Purkinje cell (primary cell): ENCODE measurements around the gene OR4C15. TPM values are rescaled to one million over a fixed set of nuclear protein-coding genes. Genes with fewer than 3 reads are reported as not detected.

Experiments
- polyA plus RNA-seq: library from polyadenylated mRNA; unstranded; fragments of >200 nt; fragmentation: Nextera tagmentation; gene quantifications from 2 replicates; pipeline ENCODE4 v1.2.1, GENCODE V29; 2014

The OR4C15 gene
- polyA plus RNA-seq, result not detected in 2 replicates

DNA sequence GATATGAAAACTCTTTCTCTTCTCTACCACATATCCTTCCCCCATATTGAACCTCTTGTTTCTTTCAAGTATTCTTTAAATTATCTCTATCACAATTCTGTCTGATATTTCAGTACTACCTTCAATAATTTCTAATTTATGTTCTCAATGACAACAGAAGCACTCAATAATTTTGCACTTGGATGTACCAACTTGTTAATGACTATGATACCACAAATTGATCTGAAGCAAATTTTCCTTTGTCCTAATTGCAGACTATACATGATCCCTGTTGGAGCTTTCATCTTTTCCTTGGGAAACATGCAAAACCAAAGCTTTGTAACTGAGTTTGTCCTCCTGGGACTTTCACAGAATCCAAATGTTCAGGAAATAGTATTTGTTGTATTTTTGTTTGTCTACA lies at the start of gene OR4C15:
OR4C15 (plus strand) TSS at position 301 of the 400 bp plus-strand sequence; CDS start at position 301, 0 bp downstream.

DNA sequence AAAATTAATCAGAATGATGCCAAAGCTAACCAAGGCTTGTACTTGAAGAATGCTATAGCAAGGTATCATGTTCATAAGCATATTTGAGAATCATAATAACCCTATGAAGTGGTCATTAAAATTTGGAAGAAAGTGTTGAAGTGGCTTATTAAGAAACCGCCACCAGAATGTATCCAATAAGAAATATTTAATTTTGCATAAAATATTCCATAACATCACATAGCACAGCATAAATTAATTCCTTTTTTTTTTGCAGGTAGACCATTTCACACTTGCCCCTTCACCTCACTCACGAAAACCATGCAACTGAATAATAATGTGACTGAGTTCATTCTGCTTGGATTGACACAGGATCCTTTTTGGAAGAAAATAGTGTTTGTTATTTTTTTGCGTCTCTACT lies 17.6 kb downstream of the OR4C15 start, which contains the start of gene OR4C16:
OR4C16 (plus strand) TSS at position 301 of the 400 bp plus-strand sequence; CDS start at position 301, 0 bp downstream.

Other genes with a start within 250 kb of the OR4C15 start
- not detected in 2 replicates for gene OR4A16, start 211.3 kb upstream of the OR4C15 start, polyA plus RNA-seq
- gene OR4A15, start 186.5 kb upstream of the OR4C15 start, polyA plus RNA-seq, result not detected in 2 replicates
- gene OR4C16, start 17.7 kb downstream of the OR4C15 start, polyA plus RNA-seq, result not detected in 2 replicates
- gene OR4C11, start 53.2 kb downstream of the OR4C15 start, polyA plus RNA-seq, result not detected in 2 replicates
- not detected in 2 replicates for gene OR4P4, start 80.6 kb downstream of the OR4C15 start, polyA plus RNA-seq
- gene OR4S2, start 93.9 kb downstream of the OR4C15 start, polyA plus RNA-seq, result not detected in 2 replicates
- not detected in 2 replicates for gene OR4C6, start 107.7 kb downstream of the OR4C15 start, polyA plus RNA-seq
- gene OR5D13, start 219.0 kb downstream of the OR4C15 start, polyA plus RNA-seq, result not detected in 2 replicates
- gene OR5D14, start 241.1 kb downstream of the OR4C15 start, polyA plus RNA-seq, result not detected in 2 replicates